ENCODE data around the gene GRIN1.

Gene GRIN1

DNA sequence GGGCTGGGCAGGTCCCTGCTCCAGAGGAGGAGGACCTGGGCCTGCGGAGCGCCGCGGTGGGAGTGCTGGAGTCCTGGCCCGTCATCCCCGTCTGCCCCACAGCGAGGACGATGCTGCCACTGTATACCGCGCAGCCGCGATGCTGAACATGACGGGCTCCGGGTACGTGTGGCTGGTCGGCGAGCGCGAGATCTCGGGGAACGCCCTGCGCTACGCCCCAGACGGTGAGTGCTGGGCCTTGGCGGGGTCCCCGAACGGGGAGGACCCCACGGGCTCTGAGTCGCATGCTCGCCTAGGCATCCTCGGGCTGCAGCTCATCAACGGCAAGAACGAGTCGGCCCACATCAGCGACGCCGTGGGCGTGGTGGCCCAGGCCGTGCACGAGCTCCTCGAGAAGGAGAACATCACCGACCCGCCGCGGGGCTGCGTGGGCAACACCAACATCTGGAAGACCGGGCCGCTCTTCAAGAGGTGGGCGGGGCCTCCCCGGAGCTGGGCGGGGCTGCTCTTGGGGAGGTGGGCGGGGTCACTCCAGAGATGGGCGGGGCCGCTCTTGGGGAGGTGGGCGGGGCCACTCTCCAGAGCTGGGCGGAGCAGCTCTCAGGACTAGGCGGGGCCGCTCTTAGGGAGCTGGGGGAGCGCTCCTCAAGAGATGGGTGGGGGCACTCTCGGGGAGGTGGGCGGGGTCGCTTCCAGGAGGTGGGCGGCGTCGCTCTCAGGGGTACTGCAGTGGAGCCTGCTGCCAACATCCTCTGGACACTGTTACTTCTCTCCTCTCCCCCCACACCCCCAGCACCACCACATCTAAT, 17.8 kb downstream of the GRIN1 start:
- TF ChIP-seq, protein P1, sequence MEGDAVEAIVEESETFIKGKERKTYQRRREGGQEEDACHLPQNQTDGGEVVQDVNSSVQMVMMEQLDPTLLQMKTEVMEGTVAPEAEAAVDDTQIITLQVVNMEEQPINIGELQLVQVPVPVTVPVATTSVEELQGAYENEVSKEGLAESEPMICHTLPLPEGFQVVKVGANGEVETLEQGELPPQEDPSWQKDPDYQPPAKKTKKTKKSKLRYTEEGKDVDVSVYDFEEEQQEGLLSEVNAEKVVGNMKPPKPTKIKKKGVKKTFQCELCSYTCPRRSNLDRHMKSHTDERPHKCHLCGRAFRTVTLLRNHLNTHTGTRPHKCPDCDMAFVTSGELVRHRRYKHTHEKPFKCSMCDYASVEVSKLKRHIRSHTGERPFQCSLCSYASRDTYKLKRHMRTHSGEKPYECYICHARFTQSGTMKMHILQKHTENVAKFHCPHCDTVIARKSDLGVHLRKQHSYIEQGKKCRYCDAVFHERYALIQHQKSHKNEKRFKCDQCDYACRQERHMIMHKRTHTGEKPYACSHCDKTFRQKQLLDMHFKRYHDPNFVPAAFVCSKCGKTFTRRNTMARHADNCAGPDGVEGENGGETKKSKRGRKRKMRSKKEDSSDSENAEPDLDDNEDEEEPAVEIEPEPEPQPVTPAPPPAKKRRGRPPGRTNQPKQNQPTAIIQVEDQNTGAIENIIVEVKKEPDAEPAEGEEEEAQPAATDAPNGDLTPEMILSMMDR (conservative IDR thresholded peaks at IDR 0.05; ENCODE audit: low read length) = no peak
- DNase-seq (ENCODE audit: low read depth) = peak; percentile 34
- H3K4me3 ChIP-seq (ENCODE audit: low read length) = peak overlapping the region; percentile 47

DNA sequence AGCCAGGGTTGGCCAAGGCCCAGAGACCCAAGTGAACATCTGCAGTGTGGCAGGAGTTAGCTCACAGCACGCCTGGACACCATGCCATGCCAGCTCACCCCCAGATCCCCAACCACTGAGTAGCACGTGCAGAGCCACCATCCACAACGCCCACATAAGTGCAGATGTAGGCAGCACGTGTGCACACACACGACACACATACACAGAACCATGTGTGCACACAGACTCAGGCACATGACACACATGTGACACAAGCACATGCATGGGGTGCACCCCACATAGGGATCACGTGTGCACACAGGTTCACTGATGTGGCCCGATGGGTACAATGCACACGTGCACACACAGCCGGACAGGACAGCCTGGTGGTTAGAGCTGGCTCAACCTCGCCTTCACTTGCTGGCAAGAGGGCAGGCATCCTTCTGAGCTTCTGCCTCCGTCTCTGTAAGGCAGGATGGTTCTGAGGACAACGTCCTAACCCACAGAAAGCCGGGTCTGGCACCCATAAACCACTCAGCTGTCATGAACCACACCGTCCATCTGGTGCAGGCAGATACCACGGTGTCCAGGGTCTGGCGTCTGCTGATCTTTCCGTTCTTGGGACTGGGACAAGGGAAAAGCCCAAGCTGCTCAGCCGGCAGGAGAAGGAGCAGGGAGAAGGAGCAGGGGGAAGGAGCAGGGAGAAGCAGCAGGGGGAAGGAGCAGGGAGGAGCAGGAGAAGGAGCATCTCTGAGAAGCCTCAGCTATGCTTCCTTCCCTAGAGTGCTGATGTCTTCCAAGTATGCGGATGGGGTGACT, 18.9 kb downstream of the GRIN1 start:
- H3K4me3 ChIP-seq (ENCODE audit: low read length) = no peak overlapping the region
- TF ChIP-seq, protein P1 (conservative IDR thresholded peaks at IDR 0.05; ENCODE audit: low read length) = no peak
- peak; percentile 38 for DNase-seq (ENCODE audit: low read depth)

DNA sequence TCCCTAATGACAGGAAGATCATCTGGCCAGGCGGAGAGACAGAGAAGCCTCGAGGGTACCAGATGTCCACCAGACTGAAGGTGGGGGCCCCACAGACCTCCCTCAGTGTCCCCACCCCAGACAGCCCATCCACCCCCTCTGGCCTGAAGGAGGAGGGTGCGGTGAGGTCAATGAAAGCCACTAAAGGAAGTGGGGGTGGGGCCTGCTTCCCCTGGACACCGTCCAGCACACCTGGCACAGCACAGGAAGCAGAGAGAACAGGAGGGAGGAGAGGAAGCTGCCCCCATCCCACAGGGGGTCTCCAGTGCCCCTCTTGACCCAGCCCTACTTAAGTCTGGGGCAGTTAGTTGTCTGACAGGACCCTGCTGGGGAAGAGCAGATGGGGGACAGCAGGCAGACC, 19.7 kb downstream of the GRIN1 start:
- DNase-seq (ENCODE audit: low read depth) = no peak
- no peak overlapping the region for H3K4me3 ChIP-seq (ENCODE audit: low read length)
- TF ChIP-seq, protein P1 (conservative IDR thresholded peaks at IDR 0.05; ENCODE audit: low read length) = no peak

DNA sequence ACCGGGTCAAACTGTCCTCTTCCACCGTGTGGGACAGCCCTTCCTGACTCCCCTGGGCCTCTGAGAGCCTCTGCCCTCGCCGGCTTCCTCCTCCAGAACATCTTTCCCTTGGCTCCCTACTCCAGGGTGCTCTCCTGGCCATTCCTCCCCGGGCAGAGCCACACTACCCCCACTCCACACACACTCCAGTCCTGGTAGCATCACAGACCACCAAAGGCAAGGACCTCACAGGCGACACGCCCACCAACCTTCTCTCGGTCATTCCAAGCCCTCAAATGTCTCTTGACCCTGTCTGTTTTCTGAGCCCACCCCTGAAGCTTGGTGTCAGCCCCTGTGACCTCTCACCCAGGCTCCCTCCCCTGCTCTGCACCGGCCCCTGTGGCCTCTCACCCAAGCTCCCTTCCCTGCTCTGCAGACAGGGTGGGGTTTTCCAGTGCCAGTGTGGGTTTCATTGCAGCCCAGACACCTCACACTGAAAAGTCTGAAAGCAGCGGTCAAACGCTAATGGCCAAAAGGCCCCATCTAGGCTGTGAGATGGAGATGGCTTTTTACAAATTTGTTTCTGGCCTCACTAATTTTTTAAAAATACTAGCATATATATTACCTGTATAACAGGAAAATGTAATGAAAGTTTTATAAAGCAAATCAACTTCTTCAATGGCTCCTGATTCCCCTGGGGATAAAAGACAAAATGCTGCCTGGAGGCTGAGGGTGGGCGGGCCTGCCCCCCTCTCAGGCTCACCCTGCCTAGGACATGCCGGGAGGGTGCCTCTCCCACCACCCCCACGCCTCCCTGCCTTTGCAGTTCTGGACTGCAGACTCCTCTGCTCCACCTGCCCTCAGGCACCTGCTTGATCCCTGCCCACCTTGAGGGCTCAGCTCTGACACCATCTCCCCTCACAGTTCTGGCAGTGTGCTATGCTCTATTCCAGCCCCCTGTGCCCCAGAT, 20.4 kb downstream of the GRIN1 start:
- DNase-seq (ENCODE audit: low read depth) = no peak
- no peak overlapping the region for H3K4me3 ChIP-seq (ENCODE audit: low read length)
- TF ChIP-seq, protein P1 (conservative IDR thresholded peaks at IDR 0.05; ENCODE audit: low read length) = no peak

DNA sequence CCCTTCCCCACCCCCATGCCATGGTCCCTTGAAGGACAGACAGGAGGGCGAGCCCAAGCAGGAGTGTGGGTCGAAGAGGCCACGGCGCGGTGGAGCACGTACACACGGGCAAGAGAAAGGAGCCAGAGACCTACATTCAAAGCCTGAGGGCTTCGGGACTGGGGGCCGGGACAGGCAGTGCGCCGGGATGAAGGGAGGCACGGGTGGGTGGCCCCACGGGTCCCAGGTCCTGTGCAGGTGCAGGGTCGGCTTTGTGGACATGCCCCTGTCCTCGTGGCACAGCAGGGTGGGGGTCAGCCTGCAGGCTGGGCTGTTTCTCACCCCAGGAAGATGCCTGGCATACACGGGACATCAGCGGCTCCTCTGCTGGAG, 21.1 kb downstream of the GRIN1 start:
- no peak for DNase-seq (ENCODE audit: low read depth)
- no peak overlapping the region for H3K4me3 ChIP-seq (ENCODE audit: low read length)
- TF ChIP-seq, protein P1 (conservative IDR thresholded peaks at IDR 0.05; ENCODE audit: low read length) = no peak

DNA sequence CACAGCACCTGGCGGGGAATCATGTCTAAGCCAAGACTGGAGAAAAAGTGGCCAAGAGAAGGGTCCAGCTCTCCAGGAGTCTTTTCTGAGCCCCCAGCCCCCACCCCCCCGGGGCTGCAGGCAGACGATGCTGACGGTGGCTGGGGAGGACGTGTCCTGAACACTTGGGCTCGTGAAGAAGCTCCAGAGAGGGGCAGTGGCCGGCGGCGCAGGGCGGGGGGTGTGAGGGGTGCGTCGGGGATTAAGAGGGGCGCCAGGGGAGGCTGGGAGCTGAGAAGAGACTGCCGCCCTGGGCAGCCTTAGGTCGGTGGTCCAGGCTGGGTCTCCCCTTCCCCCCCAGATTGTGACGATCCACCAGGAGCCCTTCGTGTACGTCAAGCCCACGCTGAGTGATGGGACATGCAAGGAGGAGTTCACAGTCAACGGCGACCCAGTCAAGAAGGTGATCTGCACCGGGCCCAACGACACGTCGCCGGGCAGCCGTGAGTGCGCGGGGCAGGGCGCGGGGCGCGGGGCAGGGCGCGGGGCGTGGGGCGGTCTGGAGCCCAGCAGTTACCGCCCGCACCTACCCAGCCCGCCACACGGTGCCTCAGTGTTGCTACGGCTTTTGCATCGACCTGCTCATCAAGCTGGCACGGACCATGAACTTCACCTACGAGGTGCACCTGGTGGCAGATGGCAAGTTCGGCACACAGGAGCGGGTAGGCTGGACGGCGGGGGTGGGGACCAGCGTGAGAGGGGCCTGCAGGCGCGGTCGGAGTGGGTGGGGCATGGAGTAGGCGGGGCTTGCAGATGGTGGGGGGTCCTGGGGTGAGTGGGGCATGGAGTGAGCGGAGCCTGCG, 22.0 kb downstream of the GRIN1 start:
- DNase-seq (ENCODE audit: low read depth) = no peak
- no peak overlapping the region for H3K4me3 ChIP-seq (ENCODE audit: low read length)
- TF ChIP-seq, protein P1 (conservative IDR thresholded peaks at IDR 0.05; ENCODE audit: low read length) = no peak

Data from AG10803 (cell line).